ENCODE results near the gene CCDC39. TPM values are rescaled to one million over a fixed set of nuclear protein-coding genes. Genes with fewer than 3 reads are reported as not detected.

The CCDC39 gene
- total and polyA plus RNA-seq, 3 experiments from 2014 or later: not detected

GRCh38 chr3:180656406-180656805 is 22.9 kb downstream of the CCDC39 start:
- ChIA-PET CTCF (no interaction called here), POLR2A (no interaction called here)
- no peak for DNase-seq
- peaks cover 0 to 3% (median 0%) of the 10 kb centered on the region in 3 donors for H3K4me1 Mint-ChIP-seq
- Histone ChIP-seq H3K9me3 (ENCODE audit: low read length) (no peaks in the 10 kb centered on the region), H3K4me1 (ENCODE audit: insufficient read depth, low read length) (no peaks in the 10 kb centered on the region), H3K27ac (ENCODE audit: low read depth, low read length) (no peak overlapping the region), H3K27me3 (ENCODE audit: insufficient read depth, low read length, poor library complexity, severe bottlenecking) (peaks cover 3% of the 10 kb centered on the region), H3K36me3 (ENCODE audit: insufficient read depth, low read length) (no peaks in the 10 kb centered on the region), H3K4me3 (ENCODE audit: low read length) (no peak overlapping the region)
- no peak overlapping the region for H3K4me3 Mint-ChIP-seq
- H3K9me3 Mint-ChIP-seq: no peaks in the 10 kb centered on the region
- H3K36me3 Mint-ChIP-seq: no peaks in the 10 kb centered on the region
- peaks cover 5 to 35% of the 10 kb centered on the region in 2 donors for H3K27me3 Mint-ChIP-seq
- no peak overlapping the region for H3K27ac Mint-ChIP-seq

GRCh38 chr3:180646187-180646790 is 33.0 kb downstream of the CCDC39 start:
- DNase-seq: no peak
- no peaks in the 10 kb centered on the region for H3K36me3 Mint-ChIP-seq
- POLR2A ChIA-PET: no interaction called here
- peaks cover 12 to 52% of the 10 kb centered on the region in 2 donors for H3K27me3 Mint-ChIP-seq
- Histone ChIP-seq H3K27ac (ENCODE audit: low read depth, low read length) (no peak overlapping the region), H3K36me3 (ENCODE audit: insufficient read depth, low read length) (no peaks in the 10 kb centered on the region), H3K9me3 (ENCODE audit: low read length) (no peaks in the 10 kb centered on the region), H3K4me1 (ENCODE audit: insufficient read depth, low read length) (no peaks in the 10 kb centered on the region), H3K4me3 (ENCODE audit: low read length) (no peak overlapping the region), H3K27me3 (ENCODE audit: insufficient read depth, low read length, poor library complexity, severe bottlenecking) (no peaks in the 10 kb centered on the region)
- no peaks in the 10 kb centered on the region for H3K4me1 Mint-ChIP-seq
- no peak overlapping the region for H3K4me3 Mint-ChIP-seq
- no peak overlapping the region for H3K27ac Mint-ChIP-seq
- CTCF ChIA-PET: no interaction called here
- H3K9me3 Mint-ChIP-seq: no peaks in the 10 kb centered on the region

- CTCF ChIA-PET: no interaction called here
- POLR2A ChIA-PET: no interaction called here
- no peak overlapping the region for H3K27ac Mint-ChIP-seq
Measured at GRCh38 chr3:180640987-180641386, 38.3 kb downstream of the CCDC39 start.

GRCh38 chr3:180633722-180634121 is 45.6 kb downstream of the CCDC39 start:
- Mint-ChIP-seq H3K36me3 (peaks cover 0 to 4% (median 0%) of the 10 kb centered on the region in 3 donors), H3K27me3 (peaks cover 36 to 58% of the 10 kb centered on the region in 2 donors), H3K4me1 (no peaks in the 10 kb centered on the region), H3K27ac (no peak overlapping the region), H3K4me3 (no peak overlapping the region), H3K9me3 (peaks cover 0 to 1% (median 0%) of the 10 kb centered on the region in 5 donors)
- H3K9me3 ChIP-seq (ENCODE audit: low read length): no peaks in the 10 kb centered on the region
- no peaks in the 10 kb centered on the region for H3K36me3 ChIP-seq (ENCODE audit: insufficient read depth, low read length)
- no peak overlapping the region for H3K27ac ChIP-seq (ENCODE audit: low read depth, low read length)
- no peaks in the 10 kb centered on the region for H3K4me1 ChIP-seq (ENCODE audit: insufficient read depth, low read length)
- ChIA-PET POLR2A (no interaction called here), CTCF (no interaction called here)
- peaks cover 11% of the 10 kb centered on the region for H3K27me3 ChIP-seq (ENCODE audit: insufficient read depth, low read length, poor library complexity, severe bottlenecking)
- H3K4me3 ChIP-seq (ENCODE audit: low read length): no peak overlapping the region
- no peak for DNase-seq

More at GRCh38 chr3:180640987-180641386, 38.3 kb downstream of the CCDC39 start:
- Mint-ChIP-seq H3K4me1 (no peaks in the 10 kb centered on the region), H3K4me3 (no peak overlapping the region), H3K9me3 (no peaks in the 10 kb centered on the region), H3K27me3 (peaks cover 20 to 43% of the 10 kb centered on the region in 2 donors), H3K36me3 (no peaks in the 10 kb centered on the region)
- Histone ChIP-seq H3K36me3 (ENCODE audit: insufficient read depth, low read length) (no peaks in the 10 kb centered on the region), H3K27ac (ENCODE audit: low read depth, low read length) (no peak overlapping the region), H3K4me3 (ENCODE audit: low read length) (no peak overlapping the region), H3K27me3 (ENCODE audit: insufficient read depth, low read length, poor library complexity, severe bottlenecking) (no peaks in the 10 kb centered on the region), H3K9me3 (ENCODE audit: low read length) (no peaks in the 10 kb centered on the region), H3K4me1 (ENCODE audit: insufficient read depth, low read length) (no peaks in the 10 kb centered on the region)
- DNase-seq: no peak

- Mint-ChIP-seq H3K4me3 (no peak overlapping the region), H3K4me1 (no peaks in the 10 kb centered on the region), H3K36me3 (peaks cover 1 to 8% (median 4%) of the 10 kb centered on the region in 3 donors), H3K9me3 (peaks cover 0 to 1% (median 0%) of the 10 kb centered on the region in 5 donors), H3K27me3 (peaks cover 21 to 37% of the 10 kb centered on the region in 2 donors), H3K27ac (no peak overlapping the region)
- Histone ChIP-seq H3K27me3 (ENCODE audit: insufficient read depth, low read length, poor library complexity, severe bottlenecking) (peaks cover 11% of the 10 kb centered on the region), H3K27ac (ENCODE audit: low read depth, low read length) (no peak overlapping the region), H3K36me3 (ENCODE audit: insufficient read depth, low read length) (no peaks in the 10 kb centered on the region), H3K4me1 (ENCODE audit: insufficient read depth, low read length) (no peaks in the 10 kb centered on the region), H3K9me3 (ENCODE audit: low read length) (no peaks in the 10 kb centered on the region), H3K4me3 (ENCODE audit: low read length) (no peak overlapping the region)
- CTCF ChIA-PET: no interaction called here
- no peak for DNase-seq
- POLR2A ChIA-PET: no interaction called here
Measured at GRCh38 chr3:180631317-180631716, 48.0 kb downstream of the CCDC39 start.

- ChIA-PET CTCF (no interaction called here), POLR2A (no interaction called here)
- peak overlapping the region in 1 of 8 donors; percentile 36 for H3K27ac Mint-ChIP-seq
- peaks cover 16 to 28% of the 10 kb centered on the region in 2 donors for H3K27me3 Mint-ChIP-seq
- DNase-seq: no peak
- Histone ChIP-seq H3K36me3 (ENCODE audit: insufficient read depth, low read length) (no peaks in the 10 kb centered on the region), H3K9me3 (ENCODE audit: low read length) (no peaks in the 10 kb centered on the region), H3K27ac (ENCODE audit: low read depth, low read length) (no peak overlapping the region), H3K4me1 (ENCODE audit: insufficient read depth, low read length) (no peaks in the 10 kb centered on the region), H3K4me3 (ENCODE audit: low read length) (no peak overlapping the region), H3K27me3 (ENCODE audit: insufficient read depth, low read length, poor library complexity, severe bottlenecking) (peaks cover 6% of the 10 kb centered on the region)
- H3K36me3 Mint-ChIP-seq: peaks cover 5 to 15% (median 7%) of the 10 kb centered on the region in 3 donors
- no peak overlapping the region for H3K4me3 Mint-ChIP-seq
- H3K9me3 Mint-ChIP-seq: peaks cover 0 to 1% (median 0%) of the 10 kb centered on the region in 5 donors
- H3K4me1 Mint-ChIP-seq: peaks cover 0 to 3% (median 0%) of the 10 kb centered on the region in 3 donors
Measured at GRCh38 chr3:180630371-180630770, 48.9 kb downstream of the CCDC39 start.

GRCh38 chr3:180626844-180627243 is 52.4 kb downstream of the CCDC39 start:
- no peak overlapping the region for H3K4me3 Mint-ChIP-seq
- H3K27me3 ChIP-seq (ENCODE audit: insufficient read depth, low read length, poor library complexity, severe bottlenecking): no peaks in the 10 kb centered on the region
- H3K27me3 Mint-ChIP-seq: no peaks in the 10 kb centered on the region
- no peaks in the 10 kb centered on the region for H3K9me3 ChIP-seq (ENCODE audit: low read length)
- peaks cover 13 to 21% (median 16%) of the 10 kb centered on the region in 3 donors for H3K4me1 Mint-ChIP-seq
- H3K4me3 ChIP-seq (ENCODE audit: low read length): no peak overlapping the region
- no peaks in the 10 kb centered on the region for H3K36me3 ChIP-seq (ENCODE audit: insufficient read depth, low read length)
- no peak for DNase-seq
- H3K27ac Mint-ChIP-seq: no peak overlapping the region
- ChIA-PET CTCF (no interaction called here), POLR2A (no interaction called here)
- no peak overlapping the region for H3K27ac ChIP-seq (ENCODE audit: low read depth, low read length)
- no peaks in the 10 kb centered on the region for H3K4me1 ChIP-seq (ENCODE audit: insufficient read depth, low read length)
- H3K36me3 Mint-ChIP-seq: peaks cover 19 to 26% (median 22%) of the 10 kb centered on the region in 3 donors
- H3K9me3 Mint-ChIP-seq: no peaks in the 10 kb centered on the region

- H3K4me1 ChIP-seq (ENCODE audit: insufficient read depth, low read length): no peaks in the 10 kb centered on the region
- POLR2A ChIA-PET: no interaction called here
- no peak overlapping the region for H3K27ac ChIP-seq (ENCODE audit: low read depth, low read length)
- no peak overlapping the region for H3K4me3 ChIP-seq (ENCODE audit: low read length)
- CTCF ChIA-PET: no interaction called here
- no peaks in the 10 kb centered on the region for H3K36me3 ChIP-seq (ENCODE audit: insufficient read depth, low read length)
- H3K27ac Mint-ChIP-seq: peak overlapping the region in 4 of 8 donors; percentile 13 to 64 (median 40)
- H3K27me3 ChIP-seq (ENCODE audit: insufficient read depth, low read length, poor library complexity, severe bottlenecking): no peaks in the 10 kb centered on the region
- no peaks in the 10 kb centered on the region for H3K27me3 Mint-ChIP-seq
- H3K4me1 Mint-ChIP-seq: peaks cover 13 to 21% (median 16%) of the 10 kb centered on the region in 3 donors
- H3K36me3 Mint-ChIP-seq: peaks cover 19 to 26% (median 22%) of the 10 kb centered on the region in 3 donors
- H3K4me3 Mint-ChIP-seq: no peak overlapping the region
- no peaks in the 10 kb centered on the region for H3K9me3 ChIP-seq (ENCODE audit: low read length)
- no peaks in the 10 kb centered on the region for H3K9me3 Mint-ChIP-seq
- DNase-seq: no peak
Measured at GRCh38 chr3:180624714-180625113, 54.6 kb downstream of the CCDC39 start.
